ENCODE data around the gene VPS36.
"Not testable (repeated sequence)": the region's sequence is repeated elsewhere in the genome, so short reads cannot be mapped to it uniquely, and the experiment has no call there.

The VPS36 gene

DNA sequence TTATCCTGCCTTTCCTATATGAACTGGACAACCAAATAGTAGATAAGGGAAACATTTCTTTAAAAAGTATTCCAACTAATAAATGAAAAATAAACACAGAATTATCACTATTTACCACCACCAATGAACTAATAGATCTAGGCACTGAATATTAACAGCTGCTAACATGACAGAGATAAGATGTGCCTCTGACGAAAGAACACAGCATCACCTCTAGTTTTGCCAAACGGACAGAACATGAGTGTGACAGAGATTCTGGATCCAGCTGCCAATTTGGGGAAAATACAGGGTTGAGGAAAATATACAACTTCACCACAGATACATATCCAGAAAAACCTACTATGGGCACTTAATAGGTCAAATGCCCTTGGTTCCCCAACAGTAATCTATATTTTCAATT is 18.0 kb downstream of the VPS36 start:
- DNase-seq: no peak

DNA sequence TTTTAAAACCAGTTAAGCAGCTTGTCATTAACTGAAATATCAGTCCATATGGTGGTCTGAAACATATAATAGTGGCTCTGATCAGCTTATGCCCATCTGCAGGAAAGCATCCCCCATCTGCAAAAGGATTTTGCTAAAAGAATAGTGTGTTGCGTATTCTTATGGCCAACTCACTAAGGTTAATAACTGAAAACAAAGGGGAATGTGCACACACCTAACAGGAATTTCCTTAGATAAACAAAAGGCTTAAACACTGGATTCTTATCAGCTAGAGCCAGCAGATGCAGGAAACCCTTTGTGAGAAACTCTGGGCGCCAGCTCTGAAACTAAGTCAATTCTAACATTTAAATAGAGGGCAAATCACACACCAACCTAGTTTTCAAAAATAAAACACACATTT is 22.1 kb downstream of the VPS36 start:
- no peak for DNase-seq

DNA sequence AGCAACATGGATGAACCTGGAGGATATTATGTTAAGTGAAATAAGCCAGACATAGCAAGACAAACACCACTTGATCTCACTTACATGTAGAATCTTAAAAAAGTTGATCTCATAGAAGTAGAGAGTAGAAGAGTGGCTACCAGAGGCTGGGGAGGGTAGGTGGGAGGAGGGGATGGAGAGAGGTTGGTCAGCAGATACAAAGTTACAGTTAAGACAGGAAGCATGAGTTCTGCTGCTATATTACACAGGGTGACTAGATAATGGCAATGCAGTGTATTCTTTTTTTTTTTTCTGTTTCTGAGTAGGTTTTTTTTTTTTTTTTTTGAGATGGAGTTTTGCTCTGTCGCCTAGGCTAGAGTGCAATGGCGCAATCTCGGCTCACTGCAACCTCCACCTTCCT is 29.2 kb downstream of the VPS36 start:
- no peak for DNase-seq

DNA sequence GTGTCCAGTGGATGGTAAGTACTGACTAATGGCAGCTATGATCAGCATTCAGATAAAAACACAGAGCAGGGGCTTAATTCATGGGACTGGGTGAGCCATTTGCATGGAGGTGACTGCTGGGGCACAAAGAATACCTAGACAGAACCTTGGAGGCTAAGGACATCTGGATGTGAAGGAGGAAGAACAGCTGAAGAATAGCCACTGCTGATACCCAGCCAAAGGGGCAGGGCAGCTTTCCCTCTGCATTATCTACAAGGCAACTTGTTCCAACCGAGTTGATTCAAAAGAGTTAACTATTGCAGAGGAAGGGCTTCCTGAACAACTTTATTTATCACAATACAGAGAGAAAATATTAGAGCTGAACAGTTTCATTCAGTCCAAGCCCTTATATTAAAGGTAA is 31.4 kb downstream of the VPS36 start:
- DNase-seq: no peak

DNA sequence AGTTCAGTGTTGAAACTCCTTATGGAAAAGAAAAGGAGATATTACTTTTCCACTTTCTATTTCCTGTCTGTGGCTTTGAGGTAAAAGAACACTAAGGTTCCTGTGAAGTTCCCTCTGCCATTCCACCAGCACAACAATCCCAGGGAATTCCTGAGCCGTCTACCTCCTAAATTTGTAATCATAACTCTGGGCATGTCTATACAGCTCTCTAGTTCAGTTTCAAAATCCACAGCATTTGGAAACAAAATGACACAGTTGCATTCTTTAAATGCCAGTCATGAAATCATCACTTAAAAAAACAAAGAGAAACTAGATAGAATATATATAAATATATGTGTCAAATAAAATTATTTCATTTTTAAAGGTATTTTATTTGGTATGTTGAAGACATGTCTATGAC is 35.5 kb downstream of the VPS36 start:
- DNase-seq: no peak

DNA sequence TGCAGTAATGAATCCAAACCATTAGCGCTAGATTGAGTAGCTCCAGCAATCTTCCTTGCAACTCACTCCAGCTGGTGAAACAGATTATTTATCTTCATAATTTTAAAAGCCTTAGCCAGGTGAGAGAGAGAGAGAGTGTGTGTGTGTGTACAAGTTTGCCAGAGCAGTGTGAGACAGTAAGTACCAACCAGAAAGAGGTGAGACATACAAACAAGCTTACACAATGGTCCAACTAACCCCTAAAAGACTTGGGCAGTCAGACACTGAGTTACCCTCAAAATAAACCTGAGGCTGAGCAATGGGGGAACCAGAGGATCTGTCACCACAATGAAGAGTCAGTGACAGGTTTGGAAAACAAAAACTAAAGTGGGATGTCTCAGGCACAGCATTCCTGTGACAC is 36.4 kb downstream of the VPS36 start:
- DNase-seq: no peak

DNA sequence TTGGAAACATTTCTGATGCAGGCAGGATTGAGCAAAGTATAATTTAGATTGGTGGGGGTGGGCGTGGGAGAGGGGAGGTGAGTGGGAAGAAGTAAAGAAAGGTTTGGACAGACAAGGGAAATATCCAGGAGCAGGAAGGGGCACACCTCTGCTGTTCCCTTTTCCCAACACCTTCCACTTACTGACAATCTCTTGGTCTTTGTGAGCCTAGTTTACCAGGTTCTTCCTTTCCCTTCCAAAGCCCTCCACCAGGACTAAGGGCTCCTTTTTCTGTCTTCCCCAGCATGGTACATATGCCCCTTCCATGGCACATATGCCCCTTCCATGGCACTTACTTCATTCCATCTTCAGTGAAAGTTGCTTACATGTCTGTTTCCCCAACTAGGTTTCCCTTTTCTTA is 38.3 kb downstream of the VPS36 start:
- DNase-seq: no peak

DNA sequence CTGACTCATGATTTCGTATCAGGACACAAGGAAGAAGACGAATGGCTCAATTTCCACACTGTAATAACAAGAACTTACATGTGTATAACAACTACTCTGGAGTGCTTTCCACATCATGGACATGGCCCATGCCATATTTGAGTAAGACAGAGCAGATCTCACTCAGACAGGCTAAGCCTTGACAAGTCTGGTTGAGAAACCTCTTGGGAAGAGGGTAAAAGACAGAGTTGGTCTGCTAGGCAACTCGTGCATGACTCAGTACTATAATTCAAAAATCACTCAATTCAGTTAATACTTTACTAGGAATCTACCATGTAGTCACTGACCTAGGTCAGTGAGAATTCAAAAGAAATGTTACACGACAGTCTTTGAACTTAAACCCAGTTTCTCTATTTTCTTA is 38.8 kb downstream of the VPS36 start:
- DNase-seq: no peak

DNA sequence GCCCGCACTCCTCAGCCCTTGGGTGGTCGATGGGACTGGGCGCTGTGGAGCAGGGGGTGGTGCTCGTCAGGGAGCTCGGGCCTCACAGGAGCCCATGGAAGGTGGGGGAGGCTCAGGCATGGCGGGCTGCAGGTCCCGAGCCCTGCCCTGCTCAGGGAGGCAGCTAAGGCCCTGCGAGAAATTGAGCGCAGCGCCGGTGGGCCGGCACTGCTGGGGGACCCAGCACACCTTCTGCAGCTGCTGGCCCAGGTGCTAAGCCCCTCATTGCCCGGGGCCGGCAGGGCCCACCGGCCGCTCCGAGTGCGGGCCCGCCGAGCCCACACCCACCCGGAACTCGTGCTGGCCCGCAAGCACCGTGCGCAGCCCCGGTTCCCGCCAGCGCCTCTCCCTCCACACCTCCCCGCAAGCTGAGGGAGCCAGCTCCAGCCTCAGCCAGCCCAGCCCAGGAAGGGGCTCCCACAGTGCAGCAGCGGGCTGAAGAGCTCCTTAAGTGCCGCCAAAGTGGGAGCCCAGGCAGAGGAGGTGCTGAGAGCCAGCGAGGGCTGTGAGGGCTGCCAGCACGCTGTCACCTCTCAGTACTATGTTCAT is 42.3 kb downstream of the VPS36 start:
- DNase-seq: not testable (repeated sequence)

DNA sequence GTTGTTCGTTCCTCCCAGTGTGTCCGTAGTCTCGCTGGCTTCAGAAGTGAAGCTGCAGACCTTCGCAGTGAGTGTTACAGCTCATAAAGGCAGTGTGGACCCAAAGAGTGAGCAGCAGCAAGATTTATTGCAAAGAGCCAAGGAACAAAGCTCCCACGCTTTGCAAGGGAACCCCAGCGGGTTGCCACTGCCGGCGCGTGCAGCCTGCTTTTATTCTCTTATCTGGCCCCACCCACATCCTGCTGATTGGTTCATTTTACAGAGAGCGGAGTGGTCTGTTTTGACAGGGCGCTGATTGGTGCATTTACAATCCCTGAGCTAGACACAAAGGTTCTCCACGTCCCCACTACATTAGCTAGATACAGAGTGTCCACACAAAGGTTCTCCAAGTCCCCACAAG is 43.0 kb downstream of the VPS36 start:
- not testable (repeated sequence) for DNase-seq

DNA sequence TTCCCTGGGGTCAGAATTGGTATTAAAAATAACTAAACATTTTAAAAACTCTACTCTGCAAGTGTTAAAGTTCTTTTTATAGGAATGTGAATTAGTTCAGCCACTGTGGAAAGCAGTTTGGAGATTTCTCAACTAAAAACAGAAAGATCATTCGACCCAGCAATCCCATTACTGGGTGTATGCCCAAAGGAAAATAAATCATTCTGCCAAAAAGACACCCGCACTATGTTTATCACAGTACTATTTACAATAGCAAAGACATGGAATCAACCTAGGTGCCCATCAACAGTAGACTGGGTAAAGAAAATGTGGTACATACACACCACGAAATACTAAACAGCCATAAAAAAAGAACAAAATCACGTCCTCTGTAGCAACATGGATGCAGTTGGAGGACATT is 43.8 kb downstream of the VPS36 start:
- no peak for DNase-seq

DNA sequence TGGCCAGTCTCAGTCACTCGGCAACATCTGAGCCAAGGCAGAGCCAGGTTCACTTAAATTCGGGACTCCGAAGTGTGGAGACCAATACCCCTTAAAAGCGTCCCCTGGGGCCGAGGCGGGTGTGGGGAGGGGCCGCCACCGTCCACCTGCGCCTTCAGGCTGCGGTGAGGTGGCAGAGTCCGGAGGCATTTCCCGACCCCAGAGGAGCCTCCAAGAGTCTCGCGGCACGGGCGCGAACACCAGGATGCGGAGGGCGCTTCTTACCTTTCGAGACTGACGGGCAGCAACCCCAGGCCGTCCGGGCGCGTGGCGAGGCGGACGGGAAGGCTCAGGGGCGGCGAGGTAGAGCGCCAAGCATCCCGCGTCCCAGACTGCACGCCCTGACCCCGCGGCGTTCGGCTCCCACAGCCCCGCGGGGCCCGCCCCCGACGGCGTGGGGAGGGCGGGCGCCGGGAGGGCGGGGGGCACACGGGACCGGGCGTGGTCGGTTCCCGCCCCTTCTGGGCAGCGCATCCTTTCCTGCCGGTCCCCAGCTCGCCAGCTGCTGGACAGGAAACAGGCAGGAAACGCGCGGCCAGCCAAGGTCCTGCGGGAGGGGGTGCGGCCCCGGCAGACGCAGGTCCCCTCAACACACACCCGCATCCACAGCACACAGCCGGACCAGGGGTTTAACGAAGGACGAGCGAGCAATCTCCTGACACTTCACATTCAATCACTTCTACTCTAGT is 44.5 kb downstream of the VPS36 start, which contains the start of gene THSD1:
Gene THSD1 (minus strand): TSS at position 406 of the 728 bp plus-strand sequence. CDS start 3,572 bp downstream, outside the sequence.
- DNase-seq: peak; percentile 63

DNA sequence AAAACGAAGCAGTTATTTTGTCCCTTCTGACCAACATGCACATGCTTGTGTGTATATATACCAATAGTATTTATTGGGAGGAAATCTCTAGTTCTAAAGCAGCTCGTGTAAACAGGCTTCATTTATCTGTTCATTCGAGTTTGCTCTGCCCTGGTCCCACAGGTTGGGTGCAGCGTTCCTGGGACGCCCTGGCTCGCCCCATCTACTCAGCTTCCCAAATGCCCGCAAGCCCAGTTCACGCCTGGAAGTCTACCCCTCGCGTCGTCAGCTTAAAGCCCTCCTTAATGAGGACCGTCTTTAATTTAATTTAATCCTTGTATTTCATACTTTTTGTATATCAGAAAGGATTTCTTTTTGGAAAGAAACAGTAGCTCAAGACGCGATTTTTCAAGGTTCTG is 45.1 kb downstream of the VPS36 start:
- DNase-seq: no peak

DNA sequence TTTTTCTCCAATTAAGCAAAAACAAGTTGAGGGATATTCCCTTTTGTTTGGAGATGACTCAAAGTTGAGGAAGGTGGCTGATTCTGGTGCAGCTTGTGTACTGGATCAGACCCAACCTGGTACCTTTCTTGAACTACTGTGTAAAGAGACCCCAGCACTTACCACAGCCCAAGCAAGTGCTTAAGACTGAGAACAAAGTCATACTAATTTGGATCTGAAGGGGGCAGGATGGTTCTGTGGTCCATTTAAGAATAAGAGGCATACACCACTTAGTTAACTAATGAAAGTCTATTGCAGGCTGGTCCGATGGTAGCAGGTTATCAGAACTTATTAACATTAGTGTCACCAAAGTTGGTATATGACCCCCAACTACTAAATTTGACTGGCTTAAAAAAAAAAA is 50.7 kb downstream of the VPS36 start:
- no peak for DNase-seq

DNA sequence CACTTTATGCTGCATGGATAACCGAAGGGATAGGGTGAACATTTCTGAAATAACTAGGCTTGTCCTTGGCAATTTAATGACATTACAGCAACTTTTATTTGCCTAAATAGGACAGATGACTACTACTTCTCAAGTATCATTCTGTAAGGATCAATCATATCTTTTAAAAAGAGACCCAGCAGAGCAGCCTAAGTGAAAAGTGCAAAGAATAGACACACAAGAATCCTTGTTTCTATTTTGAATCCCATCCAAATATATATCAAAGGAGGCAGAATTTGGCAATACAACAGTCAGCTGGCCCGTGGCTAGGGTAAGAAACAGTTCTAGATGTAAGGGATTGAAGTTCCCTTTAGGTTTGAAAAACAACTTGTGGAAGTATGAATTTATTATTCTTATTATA is 51.4 kb downstream of the VPS36 start:
- no peak for DNase-seq

DNA sequence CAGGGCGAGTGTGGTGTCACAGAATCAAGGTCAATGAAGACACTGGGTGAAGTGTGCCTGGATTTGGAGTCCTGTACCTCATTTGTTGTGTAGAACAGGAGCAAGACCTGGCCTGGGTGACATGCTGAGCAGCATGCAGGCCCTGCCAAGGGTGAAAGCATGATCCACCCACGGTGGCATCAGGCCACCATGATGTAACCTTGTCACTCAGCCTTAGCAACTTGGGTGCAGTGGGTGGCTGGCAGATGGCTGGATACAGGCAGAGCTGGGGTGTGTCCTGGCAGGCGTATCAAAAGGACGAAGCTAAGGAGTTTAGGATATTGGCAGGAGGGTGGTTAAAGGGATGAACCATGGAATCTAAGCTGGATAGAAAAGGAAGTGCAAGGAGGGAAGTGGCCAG is 54.7 kb downstream of the VPS36 start:
- DNase-seq: no peak

DNA sequence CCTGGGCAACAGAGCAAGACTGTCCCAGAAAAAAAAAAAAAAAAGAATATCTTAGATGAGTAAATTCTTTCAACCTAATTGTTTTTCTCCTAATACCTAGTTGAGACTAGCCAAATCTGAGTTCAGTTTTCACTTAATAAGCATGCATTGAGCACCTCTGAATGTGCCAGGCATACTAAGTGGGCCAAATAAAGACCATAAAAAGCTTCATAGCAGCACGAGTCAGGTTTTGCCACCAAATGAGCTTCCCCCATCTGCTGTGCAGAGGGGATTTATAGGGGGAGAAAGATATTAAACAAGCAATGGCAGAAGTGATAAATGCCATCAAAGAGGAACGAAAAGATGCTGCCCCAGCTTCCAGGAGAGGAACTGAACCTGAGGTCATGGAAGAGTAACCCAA is 55.8 kb downstream of the VPS36 start:
- DNase-seq: no peak

DNA sequence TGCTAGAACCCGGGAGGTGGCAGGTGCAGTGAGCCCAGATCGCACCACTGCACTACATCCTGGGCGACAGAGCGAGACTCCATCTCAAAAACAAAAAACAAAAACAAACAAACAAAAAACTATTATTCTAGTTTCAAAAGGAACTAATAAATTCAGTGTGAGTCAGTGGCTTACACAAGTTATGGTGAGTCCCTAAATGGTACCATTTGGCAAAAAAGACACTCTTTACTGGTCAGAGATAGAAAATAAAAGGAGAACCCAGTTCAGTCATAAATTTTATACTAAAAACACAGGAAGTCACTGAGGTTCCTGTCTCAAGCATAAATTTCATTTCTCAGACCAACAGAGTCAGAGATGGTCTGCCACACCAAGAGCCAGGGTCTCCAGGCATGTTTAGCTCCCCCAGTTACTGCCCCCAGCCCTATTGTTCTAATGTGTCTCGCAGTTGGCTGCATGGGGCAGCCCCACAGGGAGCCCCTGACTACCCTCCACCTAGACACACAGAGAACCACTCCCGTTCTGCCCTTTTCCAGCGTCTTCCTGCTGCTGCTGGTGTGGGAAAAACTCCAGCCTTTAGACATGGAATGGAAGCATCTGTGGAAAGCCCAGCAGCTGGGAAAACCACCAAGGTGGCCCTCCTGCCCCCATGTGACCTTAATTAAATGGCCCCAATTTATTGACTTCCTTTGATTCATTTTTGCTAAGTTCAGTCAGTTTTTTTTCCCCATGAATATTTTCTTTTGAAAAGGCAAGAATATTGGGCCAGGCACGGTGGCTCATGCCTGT is 56.7 kb downstream of the VPS36 start:
- DNase-seq: no peak

DNA sequence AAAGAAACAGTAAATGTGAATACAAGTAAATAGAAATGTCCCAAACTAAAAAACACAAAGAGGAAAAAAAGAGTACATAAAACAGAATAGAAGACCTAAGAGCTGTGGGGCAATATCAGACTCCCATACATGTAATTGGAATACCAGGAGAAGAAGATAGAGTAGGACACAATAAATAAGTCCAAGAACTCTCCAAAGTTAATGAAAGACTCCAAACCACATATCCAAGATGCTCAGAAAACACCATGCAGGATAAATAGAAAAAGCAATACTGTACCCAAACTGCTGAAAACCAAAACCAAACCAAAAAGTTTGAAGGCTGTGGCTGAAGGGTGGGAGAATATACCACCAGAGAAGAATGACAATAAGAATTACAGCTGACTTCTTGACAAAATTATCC is 62.7 kb downstream of the VPS36 start:
- no peak for DNase-seq

DNA sequence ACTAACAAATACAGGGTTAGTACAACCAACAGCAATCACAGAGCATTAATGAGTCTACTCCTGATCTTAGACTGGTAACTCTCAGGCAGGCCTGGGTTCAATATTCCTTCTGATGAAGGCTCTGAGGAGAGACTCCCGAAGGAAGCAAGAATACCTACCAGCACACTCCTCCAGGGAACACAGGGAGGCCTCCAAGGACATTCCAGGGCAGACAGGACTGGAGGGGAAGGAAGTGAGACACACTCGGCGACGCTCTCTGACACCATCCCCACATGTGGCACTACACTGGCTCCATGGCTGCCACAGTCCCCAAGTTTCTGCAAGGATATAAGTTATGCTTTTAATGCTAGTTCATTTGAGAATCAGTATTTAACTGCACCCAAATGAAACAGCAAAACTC is 64.6 kb downstream of the VPS36 start:
- DNase-seq: no peak

DNA sequence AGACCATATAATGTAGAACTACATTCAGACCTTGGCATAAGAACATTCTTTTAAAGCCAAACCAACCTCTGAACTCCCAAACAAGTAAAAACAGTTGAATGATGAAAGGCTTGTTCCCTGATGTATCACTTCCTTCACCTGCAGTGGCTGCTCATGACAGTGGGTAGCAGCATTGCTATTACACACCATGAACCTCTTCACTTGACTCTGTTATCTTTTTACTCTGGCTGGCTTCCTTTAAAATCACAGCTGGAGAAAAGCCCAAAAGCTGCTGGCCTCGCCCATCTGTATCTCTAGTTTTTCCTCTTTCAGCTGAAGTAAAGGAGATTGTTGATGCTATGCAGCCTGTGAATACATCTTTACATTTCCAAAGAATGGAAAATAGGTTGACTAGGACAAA is 67.1 kb downstream of the VPS36 start:
- no peak for DNase-seq

DNA sequence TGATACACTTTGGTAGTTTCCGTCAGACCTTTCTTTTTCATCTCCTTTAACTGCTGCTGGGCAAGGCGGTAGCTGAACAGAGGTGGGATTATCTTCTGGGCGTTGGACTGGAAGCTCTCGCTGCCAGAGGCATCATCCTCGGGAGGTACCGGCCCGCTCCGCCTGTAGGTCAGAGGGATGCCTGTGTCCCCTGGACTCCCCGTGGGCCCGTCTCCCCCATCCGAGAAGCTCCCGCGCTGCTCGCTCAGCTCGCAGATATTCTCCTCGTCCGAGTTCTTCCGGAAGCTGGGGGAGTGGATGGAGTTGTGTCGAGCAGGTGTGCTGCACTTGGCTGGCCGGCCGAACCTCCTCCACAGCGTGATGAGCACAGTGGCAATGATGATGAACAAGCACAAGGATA is 72.1 kb downstream of the VPS36 start:
- no peak for DNase-seq

DNA sequence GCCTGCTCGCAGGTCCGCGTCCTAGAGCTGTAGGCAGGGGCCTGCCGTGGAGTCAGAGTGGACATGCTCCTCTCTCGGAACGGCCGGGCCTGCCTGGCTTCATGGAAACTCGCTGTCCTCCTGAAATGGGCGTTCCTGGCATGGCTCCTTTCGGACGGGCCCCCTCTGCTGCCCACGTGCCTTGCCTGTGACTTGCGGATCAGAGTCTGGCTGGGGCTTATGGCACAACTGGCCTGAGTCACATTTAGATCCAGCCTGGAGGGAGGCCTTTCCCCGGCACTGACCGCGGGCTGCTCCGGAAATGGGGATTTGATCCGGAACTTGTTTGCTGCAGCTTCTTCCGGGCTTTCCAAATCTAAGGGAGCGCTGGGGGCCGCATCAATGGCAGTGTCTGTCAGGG is 72.5 kb downstream of the VPS36 start:
- no peak for DNase-seq

DNA sequence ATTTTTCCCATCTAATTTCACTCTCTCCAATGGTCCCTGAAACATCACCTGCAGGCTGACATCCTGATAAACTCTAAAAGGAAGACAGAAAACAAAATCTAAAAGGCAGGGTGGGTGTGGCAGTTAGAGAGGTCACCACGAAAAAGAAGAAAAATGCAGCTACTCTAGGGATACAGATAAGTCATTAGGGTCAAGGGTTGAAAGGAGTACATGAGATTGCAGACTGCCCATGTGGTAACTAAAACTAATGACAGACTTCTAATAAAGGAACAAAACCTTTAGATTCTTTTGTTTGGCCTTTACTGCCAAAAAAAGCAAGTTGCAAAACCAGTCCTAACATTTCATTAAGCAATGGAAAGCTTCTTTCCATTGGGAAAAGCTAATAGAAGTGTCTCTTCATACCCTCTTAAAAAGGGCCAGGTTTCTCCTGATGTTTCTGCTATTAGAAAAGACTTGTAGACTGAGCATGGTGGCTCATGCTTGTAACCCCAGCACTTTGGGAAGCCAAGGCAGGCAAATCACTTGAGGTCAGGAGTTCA is 75.5 kb downstream of the VPS36 start:
- no peak for DNase-seq
